ENCODE results near the gene FAM161A.
"Not testable (repeated sequence)": the region's sequence is repeated elsewhere in the genome, so short reads cannot be mapped to it uniquely, and the experiment has no call there.

Gene FAM161A, protein sequence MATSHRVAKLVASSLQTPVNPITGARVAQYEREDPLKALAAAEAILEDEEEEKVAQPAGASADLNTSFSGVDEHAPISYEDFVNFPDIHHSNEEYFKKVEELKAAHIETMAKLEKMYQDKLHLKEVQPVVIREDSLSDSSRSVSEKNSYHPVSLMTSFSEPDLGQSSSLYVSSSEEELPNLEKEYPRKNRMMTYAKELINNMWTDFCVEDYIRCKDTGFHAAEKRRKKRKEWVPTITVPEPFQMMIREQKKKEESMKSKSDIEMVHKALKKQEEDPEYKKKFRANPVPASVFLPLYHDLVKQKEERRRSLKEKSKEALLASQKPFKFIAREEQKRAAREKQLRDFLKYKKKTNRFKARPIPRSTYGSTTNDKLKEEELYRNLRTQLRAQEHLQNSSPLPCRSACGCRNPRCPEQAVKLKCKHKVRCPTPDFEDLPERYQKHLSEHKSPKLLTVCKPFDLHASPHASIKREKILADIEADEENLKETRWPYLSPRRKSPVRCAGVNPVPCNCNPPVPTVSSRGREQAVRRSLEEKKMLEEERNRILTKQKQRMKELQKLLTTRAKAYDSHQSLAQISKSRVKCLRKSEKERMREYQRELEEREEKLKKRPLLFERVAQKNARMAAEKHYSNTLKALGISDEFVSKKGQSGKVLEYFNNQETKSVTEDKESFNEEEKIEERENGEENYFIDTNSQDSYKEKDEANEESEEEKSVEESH

GRCh38 chr2:61853847-61854563, at the start of gene FAM161A:
FAM161A (minus strand) TSS chr2:61854060; CDS start chr2:61854041, 19 bp downstream.
- DNase-seq: peak; percentile 72

- DNase-seq: no peak
Measured at GRCh38 chr2:61900281-61900680, 46.4 kb upstream of the FAM161A start.

DNA sequence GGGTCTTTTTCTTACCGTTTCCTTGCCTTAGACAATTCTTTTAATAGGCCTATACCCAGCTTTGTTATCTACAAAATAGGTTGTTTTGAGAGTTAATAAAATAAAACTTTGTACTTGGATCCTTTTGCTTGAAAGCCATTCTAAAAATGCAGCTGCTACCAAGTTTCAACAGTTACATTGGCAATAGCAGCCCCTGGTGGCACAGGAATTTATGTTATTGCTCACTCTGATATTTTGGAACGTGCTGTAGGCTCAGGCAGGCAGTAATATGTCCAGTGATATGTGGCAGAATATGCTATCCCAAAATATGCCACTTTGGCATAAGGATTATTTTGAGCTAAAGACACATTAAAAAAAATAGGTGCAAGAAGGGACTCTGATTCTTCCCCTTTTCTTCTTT, 45.0 kb upstream of the FAM161A start:
- DNase-seq: no peak

- peak; percentile 82 for DNase-seq
Measured at GRCh38 chr2:61888267-61889055, 34.6 kb upstream of the FAM161A start, which contains the start of gene CCT4. CCT4 (minus strand) TSS chr2:61888656; CDS start chr2:61888507, 149 bp downstream.

- no peak for DNase-seq
Measured at GRCh38 chr2:61887717-61888266, 33.9 kb upstream of the FAM161A start.

- DNase-seq: no peak
Measured at GRCh38 chr2:61885896-61886603, 32.2 kb upstream of the FAM161A start.

GRCh38 chr2:61882850-61883249, 29.0 kb upstream of the FAM161A start:
- DNase-seq: no peak

DNA sequence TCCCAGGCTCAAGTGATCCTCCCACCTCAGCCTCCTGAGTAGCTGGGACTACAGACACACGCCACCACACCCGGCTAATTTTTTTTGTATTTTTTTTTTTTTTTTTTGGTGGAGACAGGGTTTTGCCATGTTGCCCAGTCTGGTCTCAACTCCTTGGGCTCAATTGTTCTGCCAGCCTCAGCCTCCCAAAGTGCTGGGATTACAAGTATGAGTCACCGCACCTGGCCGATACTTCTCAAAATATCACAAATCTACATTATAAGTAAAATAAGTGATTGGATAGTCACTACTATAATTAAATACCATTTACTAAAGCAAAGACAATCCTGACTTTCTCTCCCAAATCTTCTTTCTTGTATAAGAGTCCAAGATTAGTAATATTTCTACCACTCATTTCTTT, 25.5 kb upstream of the FAM161A start:
- DNase-seq: not testable (repeated sequence)

DNA sequence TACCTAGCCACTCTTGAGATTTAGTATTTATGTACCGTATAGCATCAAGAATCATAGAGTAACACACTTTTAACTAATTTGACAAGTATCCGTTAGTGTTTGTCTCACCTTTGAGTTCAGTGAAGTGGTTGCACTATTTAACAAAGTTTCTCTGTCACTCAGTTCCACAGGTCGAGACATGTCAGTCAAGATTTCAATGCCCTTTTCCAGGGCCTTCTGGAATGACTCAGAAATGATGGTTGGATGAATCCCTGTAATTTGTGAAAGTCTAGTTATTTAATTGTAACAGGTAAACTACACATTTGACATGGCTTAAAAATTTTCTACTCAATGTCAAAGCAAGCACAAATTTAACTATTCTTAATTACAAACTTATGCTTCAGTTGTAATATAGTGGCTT, 24.9 kb upstream of the FAM161A start:
- DNase-seq: no peak

DNA sequence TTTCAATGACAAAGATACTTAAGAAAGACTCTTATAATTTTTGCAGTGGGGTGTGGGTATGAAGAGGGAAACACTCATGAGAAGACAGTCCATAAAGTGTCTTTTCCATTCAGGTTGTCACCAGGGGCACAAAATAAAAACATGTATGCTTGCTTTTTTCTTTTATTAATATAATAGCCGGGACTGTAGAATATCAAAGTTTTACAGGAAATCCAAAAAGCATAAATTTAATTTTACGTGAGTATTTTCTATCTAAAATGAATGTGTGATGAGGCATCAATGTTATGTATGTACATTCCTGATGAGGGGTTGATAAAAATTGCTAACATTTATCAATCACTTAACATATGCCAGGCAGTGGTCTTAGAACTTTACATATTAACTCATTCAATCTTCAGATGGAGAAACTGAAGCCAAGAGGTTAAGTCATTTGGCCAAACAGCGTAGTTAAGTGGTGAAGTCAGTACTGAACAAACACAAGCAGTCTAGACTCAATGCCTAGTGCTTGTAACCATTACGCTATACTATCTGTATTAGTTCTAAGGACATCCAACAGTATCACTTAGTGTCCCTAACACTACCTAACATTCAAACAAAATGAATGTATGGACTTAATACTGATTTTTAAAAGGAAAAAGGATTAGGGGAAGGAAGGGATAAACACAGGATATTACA, 23.8 kb upstream of the FAM161A start:
- DNase-seq: no peak

DNA sequence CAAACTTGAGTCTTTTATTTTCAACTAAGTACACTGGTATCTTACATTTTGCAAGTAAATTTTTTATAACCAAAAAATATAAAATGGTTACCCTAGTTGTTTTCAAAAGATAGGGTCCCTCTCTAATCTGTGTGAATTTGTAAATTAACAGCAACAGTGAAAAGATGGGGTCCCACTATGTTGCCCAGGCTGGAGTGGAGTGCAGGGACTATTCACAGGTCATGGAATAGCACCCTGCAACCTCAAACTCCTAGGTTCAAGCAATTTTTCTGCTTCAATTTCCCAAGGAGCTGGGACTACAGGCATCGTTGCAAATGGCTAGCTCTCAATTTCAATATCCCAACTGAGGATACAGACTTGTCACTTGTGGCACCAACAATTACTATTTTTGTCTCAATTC, 22.5 kb upstream of the FAM161A start:
- DNase-seq: no peak

- DNase-seq: not testable (repeated sequence)
Measured at GRCh38 chr2:61866482-61867089, 12.7 kb upstream of the FAM161A start.

DNA sequence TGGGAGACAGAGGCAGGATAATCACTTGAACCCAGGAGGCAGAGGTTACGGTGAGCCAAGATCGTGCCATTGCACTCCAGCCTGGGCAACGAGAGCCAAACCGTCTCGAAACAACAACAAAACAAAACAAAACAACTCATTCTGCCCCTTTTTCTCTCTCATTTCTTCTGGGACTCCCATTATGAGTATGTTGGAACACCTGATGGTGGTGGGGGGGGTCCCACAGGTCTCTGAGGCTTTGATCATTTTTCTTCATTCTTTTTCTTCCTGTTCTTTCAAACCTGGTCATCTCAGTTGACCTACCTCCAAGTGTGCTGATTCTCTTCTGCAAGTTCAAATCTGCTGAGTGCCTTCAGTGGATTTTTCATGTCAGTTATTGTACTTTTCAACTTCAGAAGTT, 8.2 kb upstream of the FAM161A start:
- DNase-seq: no peak

DNA sequence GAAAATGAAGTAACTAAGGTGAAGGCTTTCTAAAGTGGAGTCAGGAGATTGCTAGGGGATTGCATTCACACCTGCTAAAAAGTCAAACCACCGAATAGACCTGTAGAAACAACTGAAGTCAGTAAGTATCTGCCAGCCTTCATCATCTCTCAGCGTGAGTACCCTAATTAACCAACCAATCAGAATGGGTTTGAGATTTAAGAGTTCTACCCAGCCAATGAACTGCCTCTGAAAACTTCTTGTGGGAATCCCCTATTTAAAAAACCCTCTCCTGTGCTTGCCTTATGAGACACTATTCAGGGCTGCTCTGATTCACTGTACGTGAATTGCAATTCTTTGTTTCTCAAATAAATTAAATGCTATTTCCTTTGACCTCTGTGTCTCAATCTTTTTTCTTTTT, 3.4 kb upstream of the FAM161A start:
- no peak for DNase-seq

GRCh38 chr2:61855318-61855613, 1.4 kb upstream of the FAM161A start:
- no peak for DNase-seq

- peak; percentile 99 for DNase-seq
Measured at GRCh38 chr2:61854564-61855317, 881 bp upstream of the FAM161A start.

GRCh38 chr2:61853086-61853846, 594 bp downstream of the FAM161A start:
- no peak for DNase-seq

GRCh38 chr2:61851270-61851669, 2.6 kb downstream of the FAM161A start:
- DNase-seq: not testable (repeated sequence)

DNA sequence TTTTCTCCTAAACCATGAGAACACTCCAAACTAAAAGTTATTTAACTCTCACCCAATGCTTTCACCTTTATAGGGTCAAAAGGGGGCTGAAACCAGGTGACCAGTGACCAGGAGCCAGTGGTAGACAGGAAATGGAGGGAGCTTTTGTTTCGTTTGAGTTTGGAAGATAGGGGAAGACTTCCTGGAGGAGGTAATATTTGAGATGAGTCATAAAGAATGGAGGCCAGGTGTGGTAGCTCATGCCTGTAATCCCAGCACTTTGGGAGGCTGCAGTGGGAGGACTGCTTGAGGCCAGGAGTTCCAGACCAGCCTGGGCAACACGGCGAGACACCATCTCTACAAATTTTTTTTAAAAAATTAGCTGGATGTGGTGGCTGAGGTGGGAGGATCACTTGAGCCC, 8.5 kb downstream of the FAM161A start:
- DNase-seq: no peak

Data from NCI-H1694 treated with DMSO at 0.1 percent for 48 hours (cell line).